Stomach (tissue), 4 donors: Measurements from ENCODE around the gene CAMTA2.

Experiments
- EP300 ChIP-seq: sonication (generic); formaldehyde crosslinking; IDR thresholded peaks from one replicate; pipeline ENCODE4 v1.6.1; 2017; ENCODE audit warnings: antibody characterized with exemption
- POLR2AphosphoS5 ChIP-seq, 3 donors: sonication (generic); formaldehyde crosslinking; IDR thresholded peaks; one replicate each; pipeline ENCODE4 v1.6.1; 2016; ENCODE audit warnings: antibody characterized with exemption in 3 of 3
- TF ChIP-seq, protein P1 (sequence below), 7 experiments: fragments of 450-650 bp in 4 of 7; fragments of 200-600 bp in 3 of 7; sonication (generic) in 3 of 7; IDR thresholded peaks; one replicate each; pipeline ENCODE4 v1.5.1; 2016 to 2019; ENCODE audit warnings: antibody characterized with exemption in 7 of 7, control low read depth in 2 of 7, mild to moderate bottlenecking in 1 of 7

DNA sequence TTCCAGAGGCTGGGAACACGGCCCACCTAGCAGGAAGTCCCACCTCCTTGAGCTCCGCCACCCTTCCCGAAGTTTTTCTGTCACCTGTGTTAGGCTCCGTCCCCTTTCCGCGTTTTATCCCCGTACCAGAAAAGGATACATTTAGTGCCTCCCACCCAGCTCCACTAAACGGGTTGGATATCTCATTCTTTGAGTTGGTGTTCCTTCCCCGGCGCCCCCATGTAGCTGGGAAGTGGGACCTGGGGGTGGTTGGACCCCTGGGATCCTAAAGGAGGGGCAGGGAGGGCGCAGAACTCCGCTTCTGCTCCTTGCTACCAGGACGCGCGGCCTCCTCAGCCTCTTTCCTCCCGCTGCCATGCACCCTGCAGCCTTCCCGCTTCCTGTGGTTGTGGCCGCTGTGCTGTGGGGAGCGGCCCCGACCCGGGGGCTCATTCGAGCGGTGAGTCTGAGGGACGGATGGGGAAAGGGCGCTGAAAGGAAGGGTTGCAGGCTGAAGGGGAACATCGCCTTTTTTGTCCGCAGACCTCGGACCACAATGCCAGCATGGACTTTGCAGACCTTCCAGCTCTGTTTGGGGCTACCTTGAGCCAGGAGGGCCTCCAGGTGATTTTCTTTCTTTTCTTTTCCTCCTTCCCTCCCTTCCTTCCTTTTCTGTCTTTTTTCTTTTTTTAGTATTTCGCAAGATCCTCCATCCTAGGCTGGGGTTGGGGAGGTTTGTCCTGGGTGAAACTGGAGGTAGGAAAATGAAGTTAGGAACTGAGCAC lies 46.7 kb downstream of the CAMTA2 start:
- TF ChIP-seq EP300: no peak
- no peak for TF ChIP-seq POLR2AphosphoS5 (IDR thresholded peaks at IDR 0.05)
- TF ChIP-seq, protein P1, sequence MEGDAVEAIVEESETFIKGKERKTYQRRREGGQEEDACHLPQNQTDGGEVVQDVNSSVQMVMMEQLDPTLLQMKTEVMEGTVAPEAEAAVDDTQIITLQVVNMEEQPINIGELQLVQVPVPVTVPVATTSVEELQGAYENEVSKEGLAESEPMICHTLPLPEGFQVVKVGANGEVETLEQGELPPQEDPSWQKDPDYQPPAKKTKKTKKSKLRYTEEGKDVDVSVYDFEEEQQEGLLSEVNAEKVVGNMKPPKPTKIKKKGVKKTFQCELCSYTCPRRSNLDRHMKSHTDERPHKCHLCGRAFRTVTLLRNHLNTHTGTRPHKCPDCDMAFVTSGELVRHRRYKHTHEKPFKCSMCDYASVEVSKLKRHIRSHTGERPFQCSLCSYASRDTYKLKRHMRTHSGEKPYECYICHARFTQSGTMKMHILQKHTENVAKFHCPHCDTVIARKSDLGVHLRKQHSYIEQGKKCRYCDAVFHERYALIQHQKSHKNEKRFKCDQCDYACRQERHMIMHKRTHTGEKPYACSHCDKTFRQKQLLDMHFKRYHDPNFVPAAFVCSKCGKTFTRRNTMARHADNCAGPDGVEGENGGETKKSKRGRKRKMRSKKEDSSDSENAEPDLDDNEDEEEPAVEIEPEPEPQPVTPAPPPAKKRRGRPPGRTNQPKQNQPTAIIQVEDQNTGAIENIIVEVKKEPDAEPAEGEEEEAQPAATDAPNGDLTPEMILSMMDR (IDR thresholded peaks at IDR 0.05): no peak
